HG02885 (cell line): ENCODE measurements around the gene FHIT.
A peak's percentile ranks its signal among the peaks of the same experiment; 100 is the strongest.

Source experiments
- ATAC-seq: cut with Tn5 transposase; IDR thresholded peaks from one replicate; pipeline ENCODE4 v1.9.1; 2021; ENCODE audit warnings: mild to moderate bottlenecking; ENCODE audit not compliant: unreplicated experiment, poor library complexity

FHIT gene

DNA sequence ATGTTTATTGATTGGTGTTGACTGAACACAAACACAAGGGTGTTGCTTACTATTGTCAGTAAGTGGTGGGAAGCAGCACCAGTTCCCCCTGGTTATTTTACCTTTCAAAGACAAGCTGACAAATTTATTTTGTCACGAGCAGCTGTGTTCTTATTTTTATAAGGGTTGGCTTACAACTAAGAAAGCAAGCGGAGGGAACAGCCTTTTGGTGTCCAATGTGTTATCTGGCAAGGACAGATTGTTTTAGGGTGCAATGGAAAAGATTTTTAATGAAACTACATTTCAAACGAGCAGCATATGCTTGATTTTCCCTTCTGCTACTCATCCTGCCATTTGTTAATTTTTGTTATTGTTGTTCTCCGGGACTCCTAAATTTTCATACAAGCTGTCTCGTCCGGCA, 1280.9 kb downstream of the FHIT start:
- no peak for ATAC-seq

GRCh38 chr3:59968513-59969045, 1282.7 kb downstream of the FHIT start:
- ATAC-seq, result no peak

- ATAC-seq, result no peak
These were observed 1287.6 kb downstream of the FHIT start for GRCh38 chr3:59963676-59964075.

DNA sequence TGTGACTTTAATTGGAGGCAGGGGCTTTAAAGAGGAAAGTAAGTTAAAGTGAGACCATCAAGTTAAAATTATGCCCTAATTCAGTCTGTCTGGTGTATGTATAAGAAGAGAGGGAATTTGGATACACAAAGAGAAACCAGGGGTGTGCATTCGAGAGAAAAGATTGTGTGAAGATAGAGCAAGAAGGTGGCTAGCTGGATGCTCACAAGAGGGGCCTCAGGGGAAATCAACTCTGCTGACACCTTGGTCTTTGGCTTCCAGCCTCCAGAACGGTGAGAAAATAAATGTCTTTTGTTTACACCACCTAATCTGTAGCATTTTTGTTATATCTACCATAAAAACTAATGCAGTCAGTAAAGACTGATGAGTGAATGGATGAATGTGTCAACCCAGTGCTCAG, 1294.1 kb downstream of the FHIT start:
- ATAC-seq, result no peak

GRCh38 chr3:59953104-59953503, 1298.1 kb downstream of the FHIT start:
- ATAC-seq, result no peak

GRCh38 chr3:59949311-59949710, 1301.9 kb downstream of the FHIT start:
- no peak for ATAC-seq

DNA sequence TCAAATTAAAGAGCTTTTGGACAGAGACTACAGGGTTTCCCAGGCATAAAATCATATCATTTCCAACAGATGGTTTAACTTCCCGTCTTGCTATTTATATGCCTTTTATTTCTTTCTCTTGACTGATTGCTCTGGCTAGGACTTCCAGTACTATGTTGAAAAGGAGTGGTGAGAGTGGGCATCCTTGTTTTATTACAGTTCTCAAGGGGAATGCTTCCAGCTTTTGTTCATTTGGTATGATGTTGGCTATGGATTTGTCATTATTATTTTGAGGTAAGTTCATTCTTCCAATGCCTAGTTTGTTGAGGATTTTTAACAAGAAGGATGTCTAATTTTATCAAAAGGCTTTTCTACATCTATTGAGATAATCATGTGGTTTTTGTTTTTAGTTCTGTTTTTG, 1304.9 kb downstream of the FHIT start:
- no peak for ATAC-seq

DNA sequence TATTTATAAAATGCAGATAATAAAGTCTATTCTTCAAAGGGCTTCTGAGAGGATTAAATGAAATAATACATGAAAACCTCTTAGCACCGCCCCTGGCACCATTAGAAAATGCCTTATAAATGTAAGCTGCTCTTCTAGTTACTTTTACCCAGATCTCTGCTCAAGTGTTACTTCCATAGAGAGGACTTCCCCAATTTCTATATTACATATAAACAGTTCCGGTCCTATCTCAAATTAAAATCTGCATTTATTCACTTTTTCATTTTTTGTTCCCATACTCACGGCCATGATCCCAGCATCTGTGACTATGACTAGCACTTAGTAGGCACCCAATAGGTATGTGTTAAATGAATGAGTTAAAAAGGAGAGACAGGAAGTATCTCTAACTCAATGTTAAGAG, 1310.5 kb downstream of the FHIT start:
- ATAC-seq, result no peak

DNA sequence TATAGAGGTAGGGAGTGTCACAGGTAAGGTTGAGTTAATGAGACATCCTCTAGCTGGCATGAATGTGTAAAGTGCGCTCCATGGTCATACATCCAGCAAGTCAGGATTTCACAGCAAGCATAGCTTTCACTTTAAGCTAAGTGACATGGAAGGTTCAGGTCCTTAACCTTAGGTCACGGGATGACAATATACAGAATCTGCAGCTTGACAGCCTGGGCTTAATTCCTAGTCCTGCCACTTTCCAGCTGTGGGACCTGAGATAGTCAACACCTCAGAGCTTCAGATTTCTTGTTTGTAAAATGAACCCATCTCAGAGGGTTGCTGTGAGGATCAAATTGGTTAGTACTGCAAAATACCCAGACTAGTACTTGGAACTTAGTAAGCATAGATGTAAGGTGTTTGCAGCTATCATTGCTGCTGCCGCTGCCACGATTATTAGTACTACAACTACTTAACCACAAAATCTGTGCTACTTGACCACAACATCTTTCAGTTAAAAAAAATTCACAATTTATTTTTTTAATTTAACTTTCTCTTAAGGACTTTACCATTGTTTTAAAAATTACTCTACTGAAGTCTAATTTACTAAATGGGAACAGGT, 1311.3 kb downstream of the FHIT start:
- no peak for ATAC-seq

DNA sequence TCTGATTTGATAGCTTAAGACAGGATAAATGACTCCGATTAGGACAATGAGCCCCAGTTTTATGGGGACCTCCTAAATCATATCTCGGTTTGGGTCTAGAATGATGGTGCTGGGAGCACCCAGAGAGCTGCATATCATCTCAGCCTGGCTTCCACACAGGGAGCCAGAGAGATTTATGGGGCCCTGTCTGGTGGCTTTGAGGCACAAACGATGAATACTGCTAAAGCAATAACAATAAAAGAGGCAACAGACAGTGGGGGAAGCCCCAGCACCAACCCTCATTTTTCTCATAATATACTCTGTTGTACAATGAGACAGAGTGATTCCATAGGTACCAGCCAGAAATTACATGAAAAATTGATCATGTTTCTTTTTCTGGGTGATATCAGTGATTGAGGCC, 1312.4 kb downstream of the FHIT start:
- ATAC-seq, result no peak

DNA sequence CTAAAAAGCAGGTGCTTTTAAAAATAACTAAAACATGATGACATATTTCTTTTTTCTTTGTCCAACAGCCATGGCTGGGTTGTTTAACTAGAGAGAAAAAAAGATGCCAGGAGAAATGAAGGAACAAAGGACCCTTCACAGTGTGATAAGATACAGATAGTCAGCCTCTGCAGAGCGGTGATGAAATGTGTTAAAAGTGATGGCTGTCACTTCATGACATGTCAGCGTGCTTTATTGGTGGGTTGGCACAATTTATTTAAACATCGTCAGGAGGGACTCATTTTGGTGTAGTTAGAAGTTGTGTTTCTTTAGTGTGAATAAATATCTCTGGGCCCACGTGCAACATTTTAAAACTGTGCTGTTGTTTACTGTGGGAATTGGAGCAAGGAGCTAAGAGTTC, 1314.1 kb downstream of the FHIT start:
- ATAC-seq, result no peak

GRCh38 chr3:59936472-59936871, 1314.8 kb downstream of the FHIT start:
- ATAC-seq, result no peak

DNA sequence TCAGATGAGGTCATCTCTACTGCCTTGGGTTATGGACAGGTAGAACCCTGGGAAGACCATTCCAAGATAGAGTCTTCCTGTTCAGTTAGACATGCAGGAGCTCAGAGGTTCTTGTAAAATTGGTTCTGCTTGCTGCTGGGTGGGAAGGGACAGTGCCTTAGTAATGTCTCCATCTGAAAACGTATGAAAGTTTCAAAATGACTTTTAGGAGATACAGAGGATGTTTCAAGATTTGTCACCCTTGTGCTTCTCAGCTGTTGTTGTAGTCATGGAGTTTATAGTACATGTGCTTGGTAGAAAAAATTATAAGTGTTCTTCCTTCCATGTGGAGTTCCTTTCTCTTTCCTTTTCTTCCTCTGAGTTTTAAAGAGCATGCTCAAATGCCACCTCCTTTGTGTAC, 1316.2 kb downstream of the FHIT start:
- ATAC-seq, result peak; percentile 100

- ATAC-seq, result peak; percentile 24
These were observed 1316.7 kb downstream of the FHIT start for GRCh38 chr3:59934560-59934959.

- ATAC-seq, result no peak
These were observed 1321.1 kb downstream of the FHIT start for GRCh38 chr3:59930170-59930569.

GRCh38 chr3:59927056-59927455, 1324.2 kb downstream of the FHIT start:
- no peak for ATAC-seq

DNA sequence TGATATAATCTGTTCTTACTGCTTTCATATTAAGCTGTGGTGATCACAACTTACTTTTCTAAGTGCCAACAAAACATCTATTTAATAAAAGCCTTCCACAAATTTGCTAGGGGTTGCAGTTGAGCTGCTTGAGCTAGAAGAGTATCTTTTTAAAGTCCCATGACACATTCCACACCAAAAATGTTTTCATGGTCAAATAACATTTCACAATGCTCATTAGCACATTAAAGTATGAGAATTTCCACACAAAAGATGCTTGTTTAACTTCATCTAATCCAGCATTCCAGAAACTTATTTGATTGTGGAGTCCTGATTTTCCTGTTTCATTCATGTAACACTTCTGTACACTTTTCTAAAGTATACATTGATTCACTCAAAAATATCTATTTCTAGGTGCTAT, 1325.3 kb downstream of the FHIT start:
- ATAC-seq, result no peak

DNA sequence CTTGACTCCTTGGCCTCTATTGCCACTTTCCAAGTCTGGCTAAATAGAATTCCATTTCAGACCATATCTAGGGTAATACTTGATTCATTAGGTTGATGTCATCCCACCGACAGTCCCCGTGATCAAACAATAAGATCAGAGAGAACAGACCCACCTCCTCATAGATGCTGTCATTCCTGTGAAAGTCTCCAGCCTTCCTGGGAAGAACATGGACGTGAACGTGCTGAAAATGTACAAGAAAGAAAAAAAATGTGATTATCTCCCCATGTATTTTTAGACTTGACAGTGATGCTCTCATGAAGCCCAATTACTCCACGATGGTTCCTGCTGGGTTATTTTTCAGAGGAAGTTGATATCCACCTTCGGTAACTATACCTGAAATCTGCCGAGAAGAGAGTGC, 1329.1 kb downstream of the FHIT start:
- no peak for ATAC-seq

DNA sequence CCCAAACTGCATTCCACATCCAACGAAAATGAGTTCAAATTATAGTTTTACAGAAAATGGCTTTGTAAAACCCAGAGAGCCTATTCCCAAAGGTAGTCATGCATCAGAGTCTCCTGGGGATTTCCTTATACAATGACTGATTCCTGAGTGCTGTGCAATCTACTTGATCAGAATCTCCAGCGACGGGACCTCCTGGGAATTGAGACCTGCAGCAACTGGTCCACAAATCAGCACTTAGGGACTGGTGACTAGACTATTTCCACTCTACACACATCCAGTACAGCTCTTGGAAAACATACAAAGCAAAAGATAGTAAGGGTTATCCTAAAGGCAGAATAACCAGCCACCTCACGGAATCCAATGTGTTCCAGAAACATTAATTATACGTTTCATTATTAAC, 1330.4 kb downstream of the FHIT start:
- no peak for ATAC-seq

- ATAC-seq, result no peak
These were observed 1331.7 kb downstream of the FHIT start for GRCh38 chr3:59919586-59919985.

DNA sequence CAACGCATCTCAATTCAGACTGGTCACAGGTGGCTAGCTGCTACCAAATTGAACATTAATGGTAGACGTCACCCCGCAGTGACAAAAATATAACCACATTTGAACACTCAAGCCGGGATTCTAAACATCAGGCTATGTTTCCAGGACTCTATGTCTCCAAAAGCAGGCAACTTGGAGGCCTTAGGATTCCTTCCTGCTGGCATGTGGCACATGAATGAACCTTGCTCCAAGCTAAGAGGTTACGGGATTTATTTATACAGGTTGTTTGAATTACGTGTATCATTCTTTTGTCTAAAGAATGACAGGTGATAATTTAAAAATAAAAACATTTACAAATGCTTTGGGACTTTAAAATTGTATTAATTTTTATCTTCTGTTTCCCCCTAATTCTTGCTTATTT, 1337.0 kb downstream of the FHIT start:
- no peak for ATAC-seq

DNA sequence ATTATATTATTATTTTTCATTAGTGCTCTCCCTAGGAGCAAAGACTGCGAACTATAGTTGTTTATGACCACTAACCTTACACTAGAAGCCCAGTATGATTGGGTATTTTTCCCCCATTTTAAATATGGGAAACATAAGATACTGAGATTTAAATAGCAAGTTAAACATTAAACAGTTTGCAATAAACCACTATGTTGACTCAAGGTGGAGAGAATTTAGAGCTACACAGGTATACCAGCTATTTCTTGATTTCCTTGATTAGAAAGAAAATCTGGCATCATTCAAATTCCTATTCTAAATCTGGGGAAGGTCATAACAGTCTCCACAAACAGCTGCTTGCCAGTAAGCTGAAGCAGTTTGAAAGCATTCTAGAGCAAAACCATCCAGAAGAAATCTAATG, 1337.6 kb downstream of the FHIT start:
- no peak for ATAC-seq

- no peak for ATAC-seq
These were observed 1342.6 kb downstream of the FHIT start for GRCh38 chr3:59908701-59909100.
